ENCODE results near the gene AHRR. TPM values are rescaled to one million over a fixed set of nuclear protein-coding genes. Genes with fewer than 3 reads are reported as not detected.
"Not testable (repeated sequence)": the region's sequence is repeated elsewhere in the genome, so short reads cannot be mapped to it uniquely, and the experiment has no call there.

The AHRR gene
- polyA plus RNA-seq, 2 of the 4 experiments (the other 2 are of a cell fraction): 1.2 to 1.7 TPM

- POLR2A ChIA-PET: no interaction called here
- Histone ChIP-seq H3K4me2 (no peak overlapping the region), H3K4me1 (peaks cover 5% of the 10 kb centered on the region; the same call in 2 of the 3 replicates), H3K4me3 (no peak overlapping the region), H3K9me3 (peaks cover 20% of the 10 kb centered on the region; the same call in 1 of the 3 replicates), H3K27ac (no peak overlapping the region)
- WGBS (ENCODE audit: missing lambda C conversion rate): 82% methylated on average over 26 of the region's 26 CpGs
- no peak for ATAC-seq
- TF ChIP-seq USF2 (IDR thresholded peaks at IDR 0.05): no peak
- TF ChIP-seq ZFP36 (IDR thresholded peaks at IDR 0.05; ENCODE audit: borderline replicate concordance, partially characterized antibody): no peak
- no peak for TF ChIP-seq CEBPB (IDR thresholded peaks at IDR 0.05)
- TF ChIP-seq HES2 (IDR thresholded peaks at IDR 0.05): no peak
- TF ChIP-seq FOSL2 (IDR thresholded peaks at IDR 0.05): no peak
- no peak for TF ChIP-seq FOSL2 (CRISPR knock-in tag; IDR thresholded peaks at IDR 0.05)
- no peak for TF ChIP-seq ZNF302 (CRISPR knock-in tag; IDR thresholded peaks at IDR 0.05)
- TF ChIP-seq FOXS1 (CRISPR knock-in tag; IDR thresholded peaks at IDR 0.05): no peak
- TF ChIP-seq ZC3H11A (IDR thresholded peaks at IDR 0.05): no peak
- TF ChIP-seq SMC3 (IDR thresholded peaks at IDR 0.05): no peak
- TF ChIP-seq KDM5A (IDR thresholded peaks at IDR 0.05): no peak
- no peak for TF ChIP-seq ZSCAN20 (CRISPR knock-in tag; IDR thresholded peaks at IDR 0.05)
- DNase-seq (ENCODE audit: low read depth in 1 of 2, low spot score in 1 of 2): no peak
- FAIRE-seq: no peak
- CTCF ChIA-PET: interaction anchor here (1.6 kb wide), 1 partner anchor 10 kb away, joined by 3 read pairs; no protein-coding TSS in a partner anchor
Measured at GRCh38 chr5:368183-369084, 46.9 kb downstream of the AHRR start.

- DNase-seq (ENCODE audit: low read depth in 1 of 2, low spot score in 1 of 2) (no peak), FAIRE-seq (no peak), ATAC-seq (no peak)
- ChIA-PET POLR2A (interaction anchor here (0.6 kb wide), 1 partner anchor 33 kb away, joined by 3 read pairs; no protein-coding TSS in a partner anchor), CTCF (interaction anchor here (1.1 to 1.6 kb wide), 2 partner anchors 9 to 62 kb away, joined by 3 read pairs; no protein-coding TSS in a partner anchor)
- no peak overlapping the region for H3K4me3 ChIP-seq
- H3K4me2 ChIP-seq: no peak overlapping the region
- H3K4me1 ChIP-seq: peaks cover 11% of the 10 kb centered on the region; the same call in 2 of the 3 replicates
- no peak for TF ChIP-seq CHD2 (IDR thresholded peaks at IDR 0.05; ENCODE audit: low read length, partially characterized antibody)
- TF ChIP-seq HOXA7 (CRISPR knock-in tag; IDR thresholded peaks at IDR 0.05): no peak
- no peak for TF ChIP-seq E2F6 (IDR thresholded peaks at IDR 0.05; ENCODE audit: borderline replicate concordance, low read depth)
- TF ChIP-seq NR3C1 (IDR thresholded peaks at IDR 0.05): no peak
- TF ChIP-seq RARB (CRISPR knock-in tag; IDR thresholded peaks at IDR 0.05): no peak
- TF ChIP-seq TP53 (CRISPR knock-in tag; IDR thresholded peaks at IDR 0.05): no peak
- no peak for TF ChIP-seq JUN (IDR thresholded peaks at IDR 0.05)
- no peak for TF ChIP-seq KDM1A (IDR thresholded peaks at IDR 0.05; ENCODE audit: low read depth)
- no peak for TF ChIP-seq PHF8 (IDR thresholded peaks at IDR 0.05; ENCODE audit: borderline replicate concordance, low read depth)
- H3K27ac ChIP-seq: no peak overlapping the region
- H3K9me3 ChIP-seq: peaks cover 12% of the 10 kb centered on the region; the same call in 1 of the 3 replicates
- 78% methylated on average over 15 of the region's 15 CpGs for WGBS (ENCODE audit: missing lambda C conversion rate)
Measured at GRCh38 chr5:369151-369868, 47.8 kb downstream of the AHRR start.

- FAIRE-seq; POLR2A ChIA-PET; H3K4me3 ChIP-seq; DNase-seq (ENCODE audit: low read depth in 1 of 2, low spot score in 1 of 2); H3K4me2 ChIP-seq; H3K27ac ChIP-seq; ATAC-seq; H3K9me3 ChIP-seq: not testable (repeated sequence)
- CTCF ChIA-PET: interaction anchor here (0.6 to 1.6 kb wide), 3 partner anchors 8 to 97 kb away, joined by 3 read pairs; no protein-coding TSS in a partner anchor
- H3K4me1 ChIP-seq: peaks cover 14% of the 10 kb centered on the region; the same call in 2 of the 3 replicates
- 91% methylated on average over 6 of the region's 21 CpGs for WGBS (ENCODE audit: missing lambda C conversion rate)
Measured at GRCh38 chr5:369869-370236, 48.3 kb downstream of the AHRR start.
